ENCODE measurements around the gene CEP85L. TPM values are rescaled to one million over a fixed set of nuclear protein-coding genes. Genes with fewer than 3 reads are reported as not detected.

Gene CEP85L
- total RNA-seq, 1 donor from 2014 or later = 3.3 TPM

DNA sequence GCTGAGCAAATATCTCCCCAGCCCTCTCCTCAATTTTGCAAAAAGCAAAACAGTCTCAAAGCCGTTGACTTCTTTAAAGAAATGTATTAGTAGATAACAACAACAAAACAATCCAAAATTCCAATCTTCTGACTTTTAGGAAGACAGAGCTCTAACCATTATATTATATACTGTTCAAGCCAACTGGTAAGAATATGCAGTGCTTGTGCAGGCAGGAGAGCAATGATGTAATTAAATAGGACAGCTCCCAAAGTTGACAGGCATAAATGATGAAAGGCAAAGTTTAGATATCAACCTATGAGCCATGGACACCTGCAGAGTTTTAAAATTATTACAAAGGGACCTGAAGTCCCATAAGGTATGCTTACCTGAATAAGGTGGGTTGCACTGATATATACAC is 16.6 kb upstream of the CEP85L start:
- no peaks in the 10 kb centered on the region for H3K36me3 ChIP-seq (ENCODE audit: control insufficient read depth, insufficient read depth, low read length)
- H3K27me3 ChIP-seq (ENCODE audit: control insufficient read depth, insufficient read depth, low read length) = no peaks in the 10 kb centered on the region
- TF ChIP-seq, protein P1, sequence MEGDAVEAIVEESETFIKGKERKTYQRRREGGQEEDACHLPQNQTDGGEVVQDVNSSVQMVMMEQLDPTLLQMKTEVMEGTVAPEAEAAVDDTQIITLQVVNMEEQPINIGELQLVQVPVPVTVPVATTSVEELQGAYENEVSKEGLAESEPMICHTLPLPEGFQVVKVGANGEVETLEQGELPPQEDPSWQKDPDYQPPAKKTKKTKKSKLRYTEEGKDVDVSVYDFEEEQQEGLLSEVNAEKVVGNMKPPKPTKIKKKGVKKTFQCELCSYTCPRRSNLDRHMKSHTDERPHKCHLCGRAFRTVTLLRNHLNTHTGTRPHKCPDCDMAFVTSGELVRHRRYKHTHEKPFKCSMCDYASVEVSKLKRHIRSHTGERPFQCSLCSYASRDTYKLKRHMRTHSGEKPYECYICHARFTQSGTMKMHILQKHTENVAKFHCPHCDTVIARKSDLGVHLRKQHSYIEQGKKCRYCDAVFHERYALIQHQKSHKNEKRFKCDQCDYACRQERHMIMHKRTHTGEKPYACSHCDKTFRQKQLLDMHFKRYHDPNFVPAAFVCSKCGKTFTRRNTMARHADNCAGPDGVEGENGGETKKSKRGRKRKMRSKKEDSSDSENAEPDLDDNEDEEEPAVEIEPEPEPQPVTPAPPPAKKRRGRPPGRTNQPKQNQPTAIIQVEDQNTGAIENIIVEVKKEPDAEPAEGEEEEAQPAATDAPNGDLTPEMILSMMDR (IDR thresholded peaks at IDR 0.05; ENCODE audit: insufficient read depth, low read length, poor library complexity, severe bottlenecking) = no peak
- no peak for DNase-seq (ENCODE audit: low read depth)
- H3K4me3 ChIP-seq (ENCODE audit: low read depth, low read length) = no peak overlapping the region

GRCh38 chr6:118665011-118665410 is 13.6 kb upstream of the CEP85L start:
- no peak for DNase-seq (ENCODE audit: low read depth)
- Histone ChIP-seq H3K36me3 (ENCODE audit: control insufficient read depth, insufficient read depth, low read length) (no peaks in the 10 kb centered on the region), H3K27me3 (ENCODE audit: control insufficient read depth, insufficient read depth, low read length) (no peaks in the 10 kb centered on the region), H3K4me3 (ENCODE audit: low read depth, low read length) (no peak overlapping the region)
- TF ChIP-seq, protein P1 (IDR thresholded peaks at IDR 0.05; ENCODE audit: insufficient read depth, low read length, poor library complexity, severe bottlenecking) = no peak

DNA sequence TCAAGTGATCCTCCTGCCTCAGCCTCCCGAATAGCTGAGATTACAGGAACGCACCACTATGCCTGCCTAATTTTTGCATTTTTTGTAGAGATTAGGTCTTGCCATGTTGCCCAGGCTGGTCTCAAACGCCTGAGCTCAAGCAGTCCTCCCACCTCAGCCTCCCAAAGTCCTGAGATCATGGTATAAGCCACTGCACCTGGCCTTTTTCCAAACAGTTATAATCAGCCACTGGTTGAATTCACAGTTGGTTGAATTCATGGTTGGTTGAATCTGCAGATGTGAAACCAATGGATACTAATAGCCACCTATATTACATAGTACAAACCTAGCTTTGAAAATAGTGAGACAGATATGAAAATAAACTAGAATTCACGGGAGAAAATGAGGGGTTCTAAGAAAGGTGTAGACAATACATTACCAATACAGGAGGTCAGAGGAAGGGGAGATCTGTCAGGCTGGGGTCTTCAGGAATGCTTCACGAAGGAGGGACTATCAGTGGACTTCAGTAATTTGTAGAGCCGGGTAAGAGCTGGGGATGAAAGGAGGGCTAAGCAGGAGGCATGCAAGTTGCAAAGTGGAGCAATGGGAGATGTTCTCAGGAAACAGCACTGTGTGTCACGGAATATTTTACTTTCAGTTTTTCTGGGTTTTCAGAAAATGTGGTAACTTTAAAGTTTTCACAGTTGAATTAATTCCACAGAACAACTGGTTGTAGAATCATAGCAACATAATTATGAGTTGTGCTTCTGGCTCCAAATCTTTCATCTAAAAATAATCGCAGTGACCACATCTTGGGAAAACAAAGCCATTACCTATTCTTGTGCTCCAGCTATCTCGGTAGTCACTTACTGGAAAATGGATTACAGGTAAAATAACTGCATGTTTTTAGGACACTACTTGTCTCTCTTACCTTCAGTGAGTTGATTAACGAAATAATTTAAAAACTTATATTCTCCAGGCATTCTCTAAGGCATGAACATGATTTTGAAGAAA is 12.9 kb upstream of the CEP85L start:
- TF ChIP-seq, protein P1 (IDR thresholded peaks at IDR 0.05; ENCODE audit: insufficient read depth, low read length, poor library complexity, severe bottlenecking) = no peak
- Histone ChIP-seq H3K4me3 (ENCODE audit: low read depth, low read length) (no peak overlapping the region), H3K36me3 (ENCODE audit: control insufficient read depth, insufficient read depth, low read length) (no peaks in the 10 kb centered on the region), H3K27me3 (ENCODE audit: control insufficient read depth, insufficient read depth, low read length) (no peaks in the 10 kb centered on the region)
- no peak for DNase-seq (ENCODE audit: low read depth)

DNA sequence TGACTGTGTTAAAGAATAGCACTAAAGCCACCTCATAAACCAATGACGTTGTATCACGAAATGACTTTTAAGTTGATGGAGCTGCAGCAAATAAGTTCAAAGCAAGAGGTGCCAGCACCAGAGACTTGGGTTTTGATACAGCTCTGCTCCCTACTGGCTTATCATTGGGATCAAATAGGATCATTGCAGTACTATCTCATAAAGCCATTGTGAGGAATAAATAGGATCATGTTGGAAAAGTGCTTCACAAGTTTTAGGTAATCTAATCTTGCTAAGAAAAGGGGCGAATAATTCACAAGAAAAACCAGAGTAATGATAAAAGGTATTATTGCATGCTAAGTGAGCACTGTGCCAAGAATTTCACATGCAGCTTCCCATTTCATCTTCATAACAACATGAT is 10.4 kb upstream of the CEP85L start:
- H3K27me3 ChIP-seq (ENCODE audit: control insufficient read depth, insufficient read depth, low read length) = no peaks in the 10 kb centered on the region
- no peaks in the 10 kb centered on the region for H3K36me3 ChIP-seq (ENCODE audit: control insufficient read depth, insufficient read depth, low read length)
- H3K4me3 ChIP-seq (ENCODE audit: low read depth, low read length) = no peak overlapping the region
- DNase-seq (ENCODE audit: low read depth) = no peak
- TF ChIP-seq, protein P1 (IDR thresholded peaks at IDR 0.05; ENCODE audit: insufficient read depth, low read length, poor library complexity, severe bottlenecking) = no peak

GRCh38 chr6:118660218-118660569 is 8.8 kb upstream of the CEP85L start:
- no peak for DNase-seq (ENCODE audit: low read depth)
- Histone ChIP-seq H3K4me3 (ENCODE audit: low read depth, low read length) (no peak overlapping the region), H3K27me3 (ENCODE audit: control insufficient read depth, insufficient read depth, low read length) (no peaks in the 10 kb centered on the region), H3K36me3 (ENCODE audit: control insufficient read depth, insufficient read depth, low read length) (no peaks in the 10 kb centered on the region)
- TF ChIP-seq, protein P1 (IDR thresholded peaks at IDR 0.05; ENCODE audit: insufficient read depth, low read length, poor library complexity, severe bottlenecking) = no peak

All from kidney epithelial cell (primary cell).